RKO (cell line): ENCODE results near the gene PRSS50.

Experiments
- DNase-seq: peaks from one replicate; pipeline ENCODE4 v3.0.0-alpha.2; 2016; ENCODE audit warnings: low spot score

PRSS50 gene

DNA sequence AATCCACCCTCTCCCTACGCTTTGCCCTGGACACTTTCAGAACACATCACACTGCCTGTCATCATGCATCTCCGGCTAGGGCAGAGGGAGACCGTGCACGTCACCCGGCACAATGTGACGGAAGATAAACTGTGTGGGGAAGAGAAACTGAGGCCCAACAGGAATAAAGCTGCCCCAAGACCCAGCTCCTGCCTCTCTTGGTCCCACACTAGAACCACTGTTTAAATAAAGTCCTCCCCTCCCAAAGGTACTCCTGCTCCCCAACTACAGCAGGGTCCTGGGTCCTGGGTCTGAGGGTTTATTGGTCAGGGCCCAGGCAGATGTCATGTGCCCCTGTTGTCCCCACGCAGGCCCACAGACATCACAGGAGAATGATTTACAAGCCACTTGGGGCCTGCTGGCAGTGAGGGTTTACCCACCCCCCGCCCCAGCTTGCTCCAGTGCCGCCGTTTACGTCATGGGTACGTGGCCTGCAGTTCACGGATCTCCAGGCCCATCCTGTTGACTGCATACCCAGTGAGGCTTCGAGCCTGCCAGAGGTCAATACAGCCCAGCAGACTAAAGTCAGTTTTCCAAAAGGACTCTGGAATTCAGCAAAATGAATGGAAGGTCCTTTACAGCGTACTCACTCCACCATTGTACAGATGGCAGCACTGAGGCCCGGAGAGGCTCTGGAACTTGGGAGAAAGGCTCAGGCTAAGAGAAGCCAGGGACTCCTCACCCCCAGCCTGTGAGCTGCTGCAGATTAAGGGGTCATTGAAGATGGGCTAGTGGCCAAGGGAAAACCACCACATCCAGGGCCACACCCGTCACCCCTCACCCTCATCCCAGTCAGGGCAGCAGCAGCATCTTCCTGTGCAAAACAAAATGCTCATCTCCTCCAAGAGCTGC lies 47.4 kb downstream of the PRSS50 start:
- no peak for DNase-seq

GRCh38 chr3:46669191-46669999 lies 48.3 kb downstream of the PRSS50 start:
- DNase-seq = no peak

- no peak for DNase-seq
Observed at GRCh38 chr3:46668591-46668990, 49.1 kb downstream of the PRSS50 start.

- no peak for DNase-seq
Observed at GRCh38 chr3:46668116-46668515, 49.6 kb downstream of the PRSS50 start.

DNA sequence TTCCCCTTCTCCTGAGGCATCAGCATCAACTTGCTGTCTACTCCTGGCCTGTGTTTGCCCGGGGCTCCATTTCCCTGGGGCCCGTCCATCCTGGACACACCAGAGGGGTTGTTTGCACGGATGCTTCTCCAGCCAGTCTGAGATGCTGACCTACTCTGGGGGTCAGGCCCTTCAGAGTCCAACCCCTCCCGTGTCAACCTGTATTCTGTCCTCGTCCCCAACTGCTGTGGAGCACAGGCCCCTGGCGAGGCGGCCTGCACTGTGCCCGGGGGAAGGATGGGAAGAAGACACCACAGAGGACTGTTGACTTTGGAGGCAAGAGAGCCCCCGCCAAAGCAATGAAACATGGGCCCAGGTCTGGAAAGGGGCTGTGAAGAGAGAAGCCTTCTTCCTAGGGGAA lies 50.0 kb downstream of the PRSS50 start:
- no peak for DNase-seq

- DNase-seq = no peak
Observed at GRCh38 chr3:46667061-46667621, 50.5 kb downstream of the PRSS50 start.

- no peak for DNase-seq
Observed at GRCh38 chr3:46666453-46666845, 51.2 kb downstream of the PRSS50 start.

DNA sequence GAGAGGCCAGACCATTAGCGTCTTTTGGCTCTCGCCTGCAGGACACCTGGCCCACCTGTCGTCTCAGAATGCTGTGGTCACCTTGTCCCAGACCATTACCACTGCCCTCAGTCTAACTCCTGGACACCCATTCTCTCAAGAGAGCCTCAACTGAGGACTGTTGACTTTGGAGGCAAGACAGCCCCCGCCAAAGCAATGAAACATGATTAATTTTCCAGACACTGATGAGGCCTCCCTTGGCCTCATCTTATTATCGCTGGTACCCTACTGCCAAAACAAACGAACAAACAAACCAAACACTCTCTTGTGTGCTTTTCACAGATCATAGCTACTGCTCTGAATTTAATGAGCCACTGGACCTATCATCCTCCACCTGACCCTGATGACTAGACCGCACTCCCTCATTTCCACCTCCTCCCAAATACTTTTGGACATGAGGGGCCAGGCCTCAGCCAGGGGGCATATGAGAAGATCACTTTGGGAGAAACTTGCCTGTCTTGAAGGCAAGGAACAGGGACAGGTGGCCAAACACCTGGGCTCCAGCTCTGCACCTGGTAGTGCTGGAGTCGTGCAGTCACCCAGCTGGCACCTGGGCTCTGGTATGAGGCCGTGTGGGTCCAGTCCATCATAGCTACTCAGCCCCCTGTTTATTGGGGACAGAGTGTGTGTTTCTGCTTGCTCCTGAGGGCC lies 51.8 kb downstream of the PRSS50 start:
- DNase-seq = no peak

- DNase-seq = no peak
Observed at GRCh38 chr3:46664971-46665762, 52.5 kb downstream of the PRSS50 start.

DNA sequence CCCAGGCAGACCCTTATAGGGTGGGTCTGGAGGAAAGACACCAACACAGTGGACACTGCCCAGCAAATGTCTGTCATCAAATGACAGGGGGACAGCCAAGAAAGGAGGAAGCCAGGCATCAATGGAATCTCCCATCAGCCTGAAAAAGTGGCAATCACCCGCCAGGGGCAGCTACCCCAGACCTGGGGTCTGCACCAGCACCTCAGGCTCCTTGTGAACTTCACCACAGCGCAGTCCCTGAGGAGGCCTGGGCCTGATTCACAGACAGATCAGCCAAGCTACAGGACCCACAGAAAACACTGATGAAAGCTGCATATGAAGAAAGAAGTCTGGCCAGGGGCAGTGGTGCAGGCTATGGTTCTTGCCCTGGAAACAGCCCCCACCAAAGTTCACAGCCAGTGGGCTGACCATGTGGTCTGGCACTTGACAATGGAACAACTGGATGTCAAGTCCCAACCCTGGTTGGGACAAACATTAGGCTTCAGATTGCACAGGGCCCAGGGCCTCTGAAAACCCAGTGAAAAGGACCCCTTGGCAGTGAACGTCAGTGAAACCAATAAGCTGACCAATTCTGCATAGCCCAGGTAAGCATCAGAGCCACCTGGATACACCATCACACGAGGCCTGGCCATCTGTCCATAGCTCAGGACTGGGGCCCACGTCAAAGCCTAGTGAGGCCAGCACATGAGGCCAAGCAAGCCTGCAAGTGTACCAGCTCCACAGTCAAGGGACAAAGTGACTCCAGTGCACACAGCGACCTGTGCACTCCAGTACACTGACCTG lies 53.3 kb downstream of the PRSS50 start:
- DNase-seq = no peak

DNA sequence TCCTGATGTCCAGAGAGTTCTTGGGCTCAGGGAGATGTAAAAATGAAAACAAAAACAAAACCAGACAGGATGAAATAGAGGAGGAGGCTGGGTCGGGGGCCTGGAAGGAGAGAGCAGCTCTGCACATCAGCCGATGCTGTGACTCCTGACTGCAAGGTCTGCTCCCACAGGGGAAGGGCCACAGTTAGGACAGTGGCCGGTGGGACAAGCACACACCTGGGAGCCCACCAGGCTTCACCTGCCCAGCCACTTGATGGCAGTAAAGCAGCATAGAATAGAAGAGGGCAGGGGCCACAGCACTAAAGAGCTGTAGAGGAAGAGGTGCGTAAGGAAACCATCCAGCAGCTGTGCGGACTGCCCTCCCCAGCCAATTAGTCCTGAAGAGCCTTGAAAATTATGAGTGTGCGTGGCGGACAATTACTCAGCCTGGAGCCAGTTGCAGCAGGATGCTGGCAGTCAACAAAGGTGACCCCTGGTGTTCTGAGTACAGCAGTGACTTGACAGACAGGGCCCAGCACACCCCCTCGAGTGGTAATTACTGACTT lies 54.0 kb downstream of the PRSS50 start:
- DNase-seq = peak; percentile 47

DNA sequence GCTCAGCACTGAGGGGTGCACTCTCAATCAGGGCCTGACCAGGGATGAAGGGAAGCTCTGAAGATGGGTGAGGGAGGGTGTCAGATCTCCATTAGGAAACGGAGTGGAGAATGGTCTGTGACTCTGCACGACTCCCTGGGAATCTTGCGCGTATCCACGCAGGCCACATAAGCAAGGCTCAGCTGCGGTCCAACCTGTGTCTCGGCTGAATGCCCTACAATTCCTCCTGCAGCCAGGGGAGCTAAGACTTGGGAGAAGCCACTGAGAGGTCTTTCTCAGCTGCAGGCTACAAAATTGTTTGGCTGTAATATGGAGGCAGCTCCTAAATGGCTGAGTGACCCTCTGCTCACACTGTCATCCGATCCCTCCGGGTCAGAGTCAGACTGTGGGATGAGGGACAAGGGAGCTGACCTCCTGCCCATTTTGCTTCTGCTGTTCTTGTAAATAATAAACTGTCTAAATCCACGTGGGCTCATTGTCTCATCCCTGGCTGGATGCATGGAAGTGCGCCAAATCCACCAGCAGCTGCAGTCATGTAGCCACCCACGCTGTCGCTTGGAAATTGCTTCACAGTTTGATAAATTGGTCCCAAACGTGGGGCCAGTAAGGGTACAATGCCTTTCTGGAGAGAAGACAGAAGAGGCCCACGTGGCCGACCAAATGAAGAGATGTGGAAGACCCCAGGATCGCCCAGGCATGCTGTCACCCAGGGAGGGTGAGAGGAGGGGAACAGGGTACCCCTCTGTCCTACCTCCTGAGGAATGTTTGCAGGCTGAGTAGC lies 54.7 kb downstream of the PRSS50 start:
- no peak for DNase-seq
